ENCODE data around the gene SUSD3.

GRCh38 chr9:93020771-93021670 is 37.5 kb upstream of the SUSD3 start:
- TF ChIP-seq, protein P1, sequence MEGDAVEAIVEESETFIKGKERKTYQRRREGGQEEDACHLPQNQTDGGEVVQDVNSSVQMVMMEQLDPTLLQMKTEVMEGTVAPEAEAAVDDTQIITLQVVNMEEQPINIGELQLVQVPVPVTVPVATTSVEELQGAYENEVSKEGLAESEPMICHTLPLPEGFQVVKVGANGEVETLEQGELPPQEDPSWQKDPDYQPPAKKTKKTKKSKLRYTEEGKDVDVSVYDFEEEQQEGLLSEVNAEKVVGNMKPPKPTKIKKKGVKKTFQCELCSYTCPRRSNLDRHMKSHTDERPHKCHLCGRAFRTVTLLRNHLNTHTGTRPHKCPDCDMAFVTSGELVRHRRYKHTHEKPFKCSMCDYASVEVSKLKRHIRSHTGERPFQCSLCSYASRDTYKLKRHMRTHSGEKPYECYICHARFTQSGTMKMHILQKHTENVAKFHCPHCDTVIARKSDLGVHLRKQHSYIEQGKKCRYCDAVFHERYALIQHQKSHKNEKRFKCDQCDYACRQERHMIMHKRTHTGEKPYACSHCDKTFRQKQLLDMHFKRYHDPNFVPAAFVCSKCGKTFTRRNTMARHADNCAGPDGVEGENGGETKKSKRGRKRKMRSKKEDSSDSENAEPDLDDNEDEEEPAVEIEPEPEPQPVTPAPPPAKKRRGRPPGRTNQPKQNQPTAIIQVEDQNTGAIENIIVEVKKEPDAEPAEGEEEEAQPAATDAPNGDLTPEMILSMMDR (conservative IDR thresholded peaks at IDR 0.05; ENCODE audit: low read depth, low read length): no peak
- no peak for TF ChIP-seq MXI1 (IDR thresholded peaks at IDR 0.05; ENCODE audit: borderline replicate concordance, low read depth, low read length)
- no peak for TF ChIP-seq ELK1 (IDR thresholded peaks at IDR 0.05; ENCODE audit: borderline replicate concordance, low read depth, low read length)
